Epithelial cell of esophagus (primary cell): ENCODE data around the gene ALG1L2.
"Not testable (repeated sequence)": the region's sequence is repeated elsewhere in the genome, so short reads cannot be mapped to it uniquely, and the experiment has no call there.

Experiments
- DNase-seq: peaks from one replicate; pipeline ENCODE4 v3.0.0; 2010; ENCODE audit warnings: low read depth
- H3K4me3 ChIP-seq: 2 replicates; pipeline ENCODE4 v1.5.1; 2011; ENCODE audit warnings: mild to moderate bottlenecking, low read length, control low read depth
- CTCF ChIP-seq: IDR thresholded peaks from 2 replicates; pipeline ENCODE4 v1.5.1; 2011; ENCODE audit warnings: low read depth, mild to moderate bottlenecking, low read length, control low read depth, inconsistent platforms; ENCODE audit not compliant: insufficient read depth; ENCODE audit errors: missing control alignments

The ALG1L2 gene

GRCh38 chr3:130111185-130111864, 29.7 kb downstream of the ALG1L2 start:
- H3K4me3 ChIP-seq = peak overlapping the region; percentile 68
- no peak for TF ChIP-seq CTCF
- DNase-seq = peak; percentile 99

- peak overlapping the region; percentile 50 for H3K4me3 ChIP-seq
- DNase-seq = peak; percentile 94
Measured at GRCh38 chr3:130111865-130112747, 30.5 kb downstream of the ALG1L2 start.

- peak overlapping the region; percentile 50 for H3K4me3 ChIP-seq
- DNase-seq = not testable (repeated sequence)
Measured at GRCh38 chr3:130112748-130113073, 31.1 kb downstream of the ALG1L2 start.

- not testable (repeated sequence) for DNase-seq
Measured at GRCh38 chr3:130115400-130115799, 33.8 kb downstream of the ALG1L2 start.

GRCh38 chr3:130117933-130118332, 36.3 kb downstream of the ALG1L2 start:
- TF ChIP-seq CTCF = no peak
- DNase-seq = no peak
- H3K4me3 ChIP-seq = no peak overlapping the region

More at GRCh38 chr3:130115400-130115799, 33.8 kb downstream of the ALG1L2 start:
- not testable (repeated sequence) for H3K4me3 ChIP-seq

GRCh38 chr3:130119824-130120223, 38.2 kb downstream of the ALG1L2 start:
- DNase-seq, H3K4me3 ChIP-seq: not testable (repeated sequence)

- H3K4me3 ChIP-seq, DNase-seq: not testable (repeated sequence)
Measured at GRCh38 chr3:130120291-130120690, 38.7 kb downstream of the ALG1L2 start.

GRCh38 chr3:130122891-130123775, 41.5 kb downstream of the ALG1L2 start:
- H3K4me3 ChIP-seq = not testable (repeated sequence)
- DNase-seq = peak; percentile 14

- DNase-seq = peak; percentile 44
- H3K4me3 ChIP-seq = not testable (repeated sequence)
Measured at GRCh38 chr3:130125406-130125805, 43.8 kb downstream of the ALG1L2 start.

GRCh38 chr3:130136337-130136736, 54.7 kb downstream of the ALG1L2 start:
- H3K4me3 ChIP-seq = not testable (repeated sequence)

GRCh38 chr3:130137685-130138084, 56.1 kb downstream of the ALG1L2 start:
- DNase-seq, H3K4me3 ChIP-seq: not testable (repeated sequence)

More at GRCh38 chr3:130136337-130136736, 54.7 kb downstream of the ALG1L2 start:
- DNase-seq = not testable (repeated sequence)

GRCh38 chr3:130138992-130139391, 57.4 kb downstream of the ALG1L2 start:
- DNase-seq, H3K4me3 ChIP-seq: not testable (repeated sequence)

GRCh38 chr3:130140756-130141155, 59.1 kb downstream of the ALG1L2 start:
- DNase-seq = peak; percentile 76
- not testable (repeated sequence) for H3K4me3 ChIP-seq
